CD8-positive, alpha-beta memory T cell (primary cell): ENCODE data around the gene AUTS2. TPM values are rescaled to one million over a fixed set of nuclear protein-coding genes. Genes with fewer than 3 reads are reported as not detected.
A peak's percentile ranks its signal among the peaks of the same experiment; 100 is the strongest.

Source experiments
- CTCF ChIA-PET: fragments of 350-600 bp; sonication (Branson Sonifier 250); formaldehyde crosslinking; loops from one replicate; lab custom pipeline; 2021; ENCODE audit warnings: antibody characterized with exemption; lab: Charles Lee
- POLR2A ChIA-PET: fragments of 350-600 bp; sonication (Branson Sonifier 250); formaldehyde crosslinking; loops from one replicate; lab custom pipeline; 2021; ENCODE audit warnings: antibody characterized with exemption; lab: Charles Lee
- DNase-seq, 5 donors: peaks; one replicate each; pipeline versions ENCODE4 v3.0.0 to v3.0.0-alpha.2; 2020 to 2022; ENCODE audit warnings: mixed read lengths in 1 of 5
- H3K27ac ChIP-seq: one replicate; pipeline ENCODE4 v1.7.0; 2013; ENCODE audit warnings: low read depth, mild to moderate bottlenecking, low read length, moderate library complexity
- H3K27me3 ChIP-seq: 2 replicates; pipeline ENCODE4 v1.7.0; 2013; ENCODE audit warnings: low read length, mild to moderate bottlenecking; ENCODE audit not compliant: insufficient read depth, poor library complexity, severe bottlenecking
- H3K36me3 ChIP-seq: 2 replicates; pipeline ENCODE4 v1.7.0; 2013; ENCODE audit warnings: mild to moderate bottlenecking, low read length, moderate library complexity; ENCODE audit not compliant: insufficient read depth
- H3K4me1 ChIP-seq: 2 replicates; pipeline ENCODE4 v1.7.0; 2013; ENCODE audit warnings: mild to moderate bottlenecking, low read length, moderate library complexity; ENCODE audit not compliant: insufficient read depth
- H3K4me3 ChIP-seq: 2 replicates; pipeline ENCODE4 v1.7.0; 2013; ENCODE audit warnings: mild to moderate bottlenecking, low read length
- H3K9me3 ChIP-seq: 2 replicates; pipeline ENCODE4 v1.7.0; 2013; ENCODE audit warnings: mild to moderate bottlenecking, low read length
- H3K27ac Mint-ChIP-seq, 8 donors: one replicate each; pipeline ENCODE4 v1.8.0; 2020 to 2021; ENCODE audit warnings: mixed read lengths in 8 of 8, mild to moderate bottlenecking in 6 of 8, inconsistent platforms in 3 of 8, moderate library complexity in 3 of 8
- H3K27me3 Mint-ChIP-seq, 2 donors: one replicate each; pipeline ENCODE4 v1.8.0; 2020 to 2021; ENCODE audit warnings: mixed read lengths in 2 of 2, mild to moderate bottlenecking in 1 of 2, moderate library complexity in 1 of 2
- H3K36me3 Mint-ChIP-seq, 3 donors: one replicate each; pipeline ENCODE4 v1.8.0; 2020 to 2021; ENCODE audit warnings: mixed read lengths in 3 of 3, inconsistent platforms in 1 of 3, mild to moderate bottlenecking in 1 of 3
- H3K4me1 Mint-ChIP-seq, 3 donors: one replicate each; pipeline ENCODE4 v1.8.0; 2020 to 2021; ENCODE audit warnings: mixed read lengths in 3 of 3, inconsistent platforms in 1 of 3, mild to moderate bottlenecking in 1 of 3
- H3K4me3 Mint-ChIP-seq, 7 donors: one replicate each; pipeline ENCODE4 v1.8.0; 2020 to 2021; ENCODE audit warnings: mixed read lengths in 7 of 7, mild to moderate bottlenecking in 6 of 7, moderate library complexity in 4 of 7, inconsistent platforms in 2 of 7
- H3K9me3 Mint-ChIP-seq, 5 donors: one replicate each; pipeline ENCODE4 v1.8.0; 2020 to 2022; ENCODE audit warnings: mixed read lengths in 5 of 5, mild to moderate bottlenecking in 3 of 5, moderate library complexity in 2 of 5, inconsistent platforms in 1 of 5
- polyA plus RNA-seq: library from polyadenylated mRNA; unstranded; fragments of 300-500 nt; fragmentation: Illumina TruSeq; gene quantifications from one replicate; pipeline ENCODE4 v1.2.3, GENCODE V29; 2021
- total RNA-seq, 2 experiments: library from RNA; stranded (reverse); gene quantifications; one replicate each; pipeline ENCODE4 v1.2.3, GENCODE V29; 2021

AUTS2 gene
- total and polyA plus RNA-seq, 3 experiments from 2014 or later: 4.4 to 9.9 (median 5.3) TPM

GRCh38 chr7:70556761-70557160 is 958.5 kb downstream of the AUTS2 start:
- Mint-ChIP-seq H3K4me3 (no peak overlapping the region), H3K9me3 (peaks cover 0 to 10% (median 3%) of the 10 kb centered on the region in 5 donors), H3K27me3 (peaks cover 0 to under 1% of the 10 kb centered on the region in 2 donors), H3K27ac (no peak overlapping the region), H3K36me3 (peaks cover 0 to 15% (median 0%) of the 10 kb centered on the region in 3 donors), H3K4me1 (no peaks in the 10 kb centered on the region)
- Histone ChIP-seq H3K4me1 (no peaks in the 10 kb centered on the region), H3K9me3 (no peaks in the 10 kb centered on the region), H3K27me3 (no peaks in the 10 kb centered on the region), H3K36me3 (no peaks in the 10 kb centered on the region), H3K27ac (no peak overlapping the region), H3K4me3 (no peak overlapping the region)
- no peak for DNase-seq
- ChIA-PET CTCF (no interaction called here), POLR2A (no interaction called here)

DNA sequence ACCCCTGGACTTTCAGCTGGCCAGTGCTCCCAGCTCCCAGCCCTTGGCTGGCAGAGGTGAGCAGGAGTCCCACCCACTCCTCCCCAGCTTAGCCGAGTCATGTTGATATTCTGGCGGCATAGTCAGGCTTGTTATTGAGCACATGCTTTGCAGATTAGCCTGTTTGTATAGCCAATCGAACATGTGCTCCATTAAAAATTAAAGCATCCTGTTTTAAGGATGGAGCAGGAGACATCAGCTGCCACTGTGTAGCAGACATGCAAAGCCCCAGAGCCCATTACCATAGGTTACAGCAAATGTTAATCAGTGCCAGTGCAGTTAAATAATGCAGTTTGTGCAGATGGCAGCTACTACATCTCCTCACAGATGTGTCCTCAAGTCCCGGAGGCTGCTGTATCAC is 959.1 kb downstream of the AUTS2 start:
- H3K27me3 Mint-ChIP-seq: peaks cover 2 to 4% of the 10 kb centered on the region in 2 donors
- ChIA-PET POLR2A (no interaction called here), CTCF (no interaction called here)
- Histone ChIP-seq H3K27me3 (no peaks in the 10 kb centered on the region), H3K36me3 (no peaks in the 10 kb centered on the region), H3K9me3 (no peaks in the 10 kb centered on the region), H3K4me1 (no peaks in the 10 kb centered on the region), H3K27ac (no peak overlapping the region), H3K4me3 (no peak overlapping the region)
- H3K9me3 Mint-ChIP-seq: peaks cover 0 to 10% (median 3%) of the 10 kb centered on the region in 5 donors
- peaks cover 0 to 15% (median 0%) of the 10 kb centered on the region in 3 donors for H3K36me3 Mint-ChIP-seq
- H3K4me1 Mint-ChIP-seq: no peaks in the 10 kb centered on the region
- H3K4me3 Mint-ChIP-seq: no peak overlapping the region
- DNase-seq: no peak
- no peak overlapping the region for H3K27ac Mint-ChIP-seq

DNA sequence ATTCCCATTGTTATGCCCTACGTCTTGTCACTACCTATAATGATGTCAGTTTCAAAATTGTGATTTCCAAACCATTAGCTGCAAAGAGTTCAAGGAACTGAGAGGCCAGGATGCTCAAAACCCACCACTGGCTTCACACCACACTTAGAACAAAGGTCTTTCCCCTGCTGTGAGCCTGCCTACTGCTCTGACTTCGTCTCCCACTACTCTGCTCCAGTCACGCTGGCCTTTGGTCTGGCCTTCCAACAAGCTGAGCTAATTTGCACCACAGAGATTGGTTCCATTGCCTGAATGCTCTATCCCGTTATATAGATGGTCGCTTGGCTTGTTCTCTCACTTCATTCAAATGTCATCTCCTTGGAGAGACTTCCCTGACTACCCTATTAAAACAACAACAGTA is 961.5 kb downstream of the AUTS2 start:
- peaks cover 0 to 15% (median 3%) of the 10 kb centered on the region in 3 donors for H3K36me3 Mint-ChIP-seq
- no peak overlapping the region for H3K4me3 Mint-ChIP-seq
- ChIA-PET POLR2A (no interaction called here), CTCF (no interaction called here)
- Histone ChIP-seq H3K4me3 (no peak overlapping the region), H3K4me1 (no peaks in the 10 kb centered on the region), H3K9me3 (no peaks in the 10 kb centered on the region), H3K27ac (no peak overlapping the region), H3K36me3 (no peaks in the 10 kb centered on the region), H3K27me3 (no peaks in the 10 kb centered on the region)
- peaks cover 2 to 4% of the 10 kb centered on the region in 2 donors for H3K27me3 Mint-ChIP-seq
- H3K4me1 Mint-ChIP-seq: no peaks in the 10 kb centered on the region
- peaks cover 0 to 10% (median 3%) of the 10 kb centered on the region in 5 donors for H3K9me3 Mint-ChIP-seq
- DNase-seq: no peak
- H3K27ac Mint-ChIP-seq: peak overlapping the region in 1 of 8 donors; percentile 7

GRCh38 chr7:70563960-70564359 is 965.7 kb downstream of the AUTS2 start:
- ChIA-PET CTCF (no interaction called here), POLR2A (no interaction called here)
- DNase-seq: no peak
- H3K27me3 Mint-ChIP-seq: peaks cover 2 to 4% of the 10 kb centered on the region in 2 donors
- peaks cover 0 to 8% (median 3%) of the 10 kb centered on the region in 5 donors for H3K9me3 Mint-ChIP-seq
- Histone ChIP-seq H3K27ac (no peak overlapping the region), H3K4me3 (no peak overlapping the region), H3K27me3 (no peaks in the 10 kb centered on the region), H3K9me3 (no peaks in the 10 kb centered on the region), H3K36me3 (no peaks in the 10 kb centered on the region), H3K4me1 (no peaks in the 10 kb centered on the region)
- no peaks in the 10 kb centered on the region for H3K4me1 Mint-ChIP-seq
- H3K36me3 Mint-ChIP-seq: peaks cover 0 to 11% (median 3%) of the 10 kb centered on the region in 3 donors
- no peak overlapping the region for H3K4me3 Mint-ChIP-seq
- no peak overlapping the region for H3K27ac Mint-ChIP-seq

DNA sequence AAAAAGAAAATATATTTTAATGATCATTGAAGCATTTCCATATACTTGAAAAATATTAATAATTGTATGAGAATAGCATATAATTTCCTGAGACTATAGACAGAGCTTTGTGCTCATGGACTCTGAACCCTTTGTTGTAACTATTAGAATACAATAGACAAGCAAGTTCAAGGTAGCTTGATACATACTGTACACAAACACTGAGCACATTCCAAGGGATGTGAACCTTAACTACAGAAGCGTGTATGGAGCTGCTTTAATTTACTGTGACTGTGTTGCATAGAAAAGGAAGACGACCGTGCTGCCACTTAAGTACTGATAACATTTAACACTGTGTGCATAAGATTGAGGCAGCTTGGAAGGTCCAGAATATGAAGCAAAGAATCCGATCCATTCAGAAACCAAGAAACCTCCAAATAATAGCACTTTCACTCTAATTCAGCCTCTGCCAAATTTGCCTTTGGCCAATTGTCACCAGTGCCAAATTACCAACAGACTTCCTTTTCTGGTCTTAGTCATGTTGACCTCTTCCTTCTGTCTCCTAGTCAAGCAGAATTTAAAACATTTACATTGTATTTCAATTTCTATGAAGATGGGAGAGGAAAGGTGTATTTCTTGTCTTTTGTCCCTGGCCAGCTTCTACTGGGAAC is 967.6 kb downstream of the AUTS2 start:
- Histone ChIP-seq H3K27me3 (no peaks in the 10 kb centered on the region), H3K27ac (no peak overlapping the region), H3K36me3 (no peaks in the 10 kb centered on the region), H3K4me3 (no peak overlapping the region), H3K9me3 (no peaks in the 10 kb centered on the region), H3K4me1 (no peaks in the 10 kb centered on the region)
- Mint-ChIP-seq H3K27ac (peak overlapping the region in 1 of 8 donors; percentile 28), H3K9me3 (no peaks in the 10 kb centered on the region), H3K4me3 (no peak overlapping the region), H3K27me3 (peaks cover 2 to 4% of the 10 kb centered on the region in 2 donors), H3K36me3 (peaks cover 0 to 3% (median 0%) of the 10 kb centered on the region in 3 donors), H3K4me1 (no peaks in the 10 kb centered on the region)
- no peak for DNase-seq
- ChIA-PET POLR2A (no interaction called here), CTCF (no interaction called here)

DNA sequence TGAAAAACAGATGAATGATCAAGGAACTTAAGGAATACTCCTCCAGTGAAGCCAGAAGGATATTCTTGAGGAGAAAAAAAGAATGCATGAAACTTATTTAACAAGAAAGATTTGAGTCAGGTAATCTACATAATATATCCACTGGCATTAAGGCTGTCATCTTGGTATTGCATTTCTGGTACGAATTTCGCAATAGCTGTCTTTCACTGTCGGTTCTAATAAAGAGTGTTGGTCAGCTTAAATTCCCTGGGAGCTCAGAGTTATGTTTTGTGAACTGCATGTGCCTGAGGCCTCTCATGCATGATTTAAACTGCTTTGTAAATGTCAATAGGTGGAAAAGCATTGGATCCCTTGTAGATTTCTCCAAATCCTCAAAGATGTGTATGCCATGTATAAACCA is 968.4 kb downstream of the AUTS2 start:
- Mint-ChIP-seq H3K27ac (no peak overlapping the region), H3K4me1 (no peaks in the 10 kb centered on the region), H3K9me3 (no peaks in the 10 kb centered on the region), H3K27me3 (peaks cover 3 to 4% of the 10 kb centered on the region in 2 donors), H3K4me3 (no peak overlapping the region), H3K36me3 (peaks cover 0 to 3% (median 0%) of the 10 kb centered on the region in 3 donors)
- Histone ChIP-seq H3K9me3 (no peaks in the 10 kb centered on the region), H3K27me3 (no peaks in the 10 kb centered on the region), H3K4me3 (no peak overlapping the region), H3K36me3 (no peaks in the 10 kb centered on the region), H3K27ac (no peak overlapping the region), H3K4me1 (no peaks in the 10 kb centered on the region)
- POLR2A ChIA-PET: no interaction called here
- CTCF ChIA-PET: no interaction called here
- no peak for DNase-seq

- no peak overlapping the region for H3K4me3 ChIP-seq
- ChIA-PET CTCF (no interaction called here), POLR2A (no interaction called here)
- Mint-ChIP-seq H3K27ac (no peak overlapping the region), H3K36me3 (no peaks in the 10 kb centered on the region), H3K4me1 (no peaks in the 10 kb centered on the region), H3K27me3 (peaks cover 0 to 1% of the 10 kb centered on the region in 2 donors), H3K4me3 (no peak overlapping the region), H3K9me3 (no peaks in the 10 kb centered on the region)
- H3K27me3 ChIP-seq: no peaks in the 10 kb centered on the region
- no peaks in the 10 kb centered on the region for H3K4me1 ChIP-seq
- H3K36me3 ChIP-seq: no peaks in the 10 kb centered on the region
- no peak overlapping the region for H3K27ac ChIP-seq
- no peaks in the 10 kb centered on the region for H3K9me3 ChIP-seq
- no peak for DNase-seq
Observed at GRCh38 chr7:70568674-70569334, 970.5 kb downstream of the AUTS2 start.

DNA sequence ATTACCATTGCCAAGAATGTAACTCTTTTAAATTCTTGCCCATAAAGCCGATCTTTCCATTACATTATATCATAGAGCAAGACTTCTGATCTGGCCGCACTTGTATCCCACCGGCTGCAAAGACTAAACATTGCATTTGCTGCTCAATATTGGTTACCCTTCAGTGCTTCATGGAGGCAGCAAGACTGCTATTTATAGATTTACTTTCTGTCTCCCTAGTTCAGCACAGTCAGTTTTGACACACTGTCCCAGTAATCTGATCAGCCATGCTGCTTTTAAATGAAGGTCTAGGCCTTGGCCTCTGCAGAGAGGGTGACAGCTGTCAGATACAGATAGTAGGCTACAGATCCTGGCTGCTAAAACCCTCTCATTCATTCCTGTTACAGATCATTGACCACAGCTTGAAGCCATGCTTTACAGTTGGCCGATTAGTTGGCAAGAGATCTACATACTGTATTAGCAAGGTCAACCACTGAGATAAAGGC is 971.1 kb downstream of the AUTS2 start:
- H3K9me3 Mint-ChIP-seq: no peaks in the 10 kb centered on the region
- POLR2A ChIA-PET: no interaction called here

More for the DNA sequence above, 971.1 kb downstream of the AUTS2 start:
- no peaks in the 10 kb centered on the region for H3K4me1 ChIP-seq
- no peaks in the 10 kb centered on the region for H3K9me3 ChIP-seq
- no peak overlapping the region for H3K4me3 ChIP-seq
- Mint-ChIP-seq H3K36me3 (no peaks in the 10 kb centered on the region), H3K4me3 (no peak overlapping the region), H3K27me3 (peaks cover 0 to 1% of the 10 kb centered on the region in 2 donors), H3K4me1 (no peaks in the 10 kb centered on the region), H3K27ac (no peak overlapping the region)
- no peaks in the 10 kb centered on the region for H3K36me3 ChIP-seq
- DNase-seq: no peak
- CTCF ChIA-PET: no interaction called here
- H3K27ac ChIP-seq: no peak overlapping the region
- H3K27me3 ChIP-seq: no peaks in the 10 kb centered on the region
